Measurements from ENCODE around the gene PREX1.

PREX1 gene

GRCh38 chr20:48629069-48629959 lies 198.5 kb downstream of the PREX1 start:
- H3K36me3 Mint-ChIP-seq (ENCODE audit: low read depth) = peaks cover 7% of the 10 kb centered on the region
- H3K4me3 Mint-ChIP-seq = no peak overlapping the region
- no peak overlapping the region for H3K27ac Mint-ChIP-seq
- no peak for TF ChIP-seq CTCF (IDR thresholded peaks at IDR 0.05; ENCODE audit: unreplicated experiment in 3 of 3)
- no peaks in the 10 kb centered on the region for H3K9me3 Mint-ChIP-seq
- peaks cover 22% of the 10 kb centered on the region for H3K4me1 Mint-ChIP-seq
- H3K27me3 Mint-ChIP-seq (ENCODE audit: low read depth) = no peaks in the 10 kb centered on the region

GRCh38 chr20:48627737-48628128 lies 200.1 kb downstream of the PREX1 start:
- H3K27ac Mint-ChIP-seq = no peak overlapping the region
- no peaks in the 10 kb centered on the region for H3K27me3 Mint-ChIP-seq (ENCODE audit: low read depth)
- H3K4me3 Mint-ChIP-seq = no peak overlapping the region
- TF ChIP-seq CTCF (IDR thresholded peaks at IDR 0.05; ENCODE audit: unreplicated experiment in 3 of 3) = no peak
- peaks cover 7% of the 10 kb centered on the region for H3K36me3 Mint-ChIP-seq (ENCODE audit: low read depth)
- no peaks in the 10 kb centered on the region for H3K9me3 Mint-ChIP-seq
- peaks cover 20% of the 10 kb centered on the region for H3K4me1 Mint-ChIP-seq

GRCh38 chr20:48626938-48627736 lies 200.7 kb downstream of the PREX1 start:
- no peak for TF ChIP-seq CTCF (IDR thresholded peaks at IDR 0.05; ENCODE audit: unreplicated experiment in 3 of 3)
- no peaks in the 10 kb centered on the region for H3K9me3 Mint-ChIP-seq
- peak overlapping the region in 1 of 3 experiments; percentile 21 for H3K27ac Mint-ChIP-seq
- peaks cover 25% of the 10 kb centered on the region for H3K4me1 Mint-ChIP-seq
- no peak overlapping the region for H3K4me3 Mint-ChIP-seq
- H3K27me3 Mint-ChIP-seq (ENCODE audit: low read depth) = peaks cover 3% of the 10 kb centered on the region
- H3K36me3 Mint-ChIP-seq (ENCODE audit: low read depth) = peaks cover 7% of the 10 kb centered on the region

DNA sequence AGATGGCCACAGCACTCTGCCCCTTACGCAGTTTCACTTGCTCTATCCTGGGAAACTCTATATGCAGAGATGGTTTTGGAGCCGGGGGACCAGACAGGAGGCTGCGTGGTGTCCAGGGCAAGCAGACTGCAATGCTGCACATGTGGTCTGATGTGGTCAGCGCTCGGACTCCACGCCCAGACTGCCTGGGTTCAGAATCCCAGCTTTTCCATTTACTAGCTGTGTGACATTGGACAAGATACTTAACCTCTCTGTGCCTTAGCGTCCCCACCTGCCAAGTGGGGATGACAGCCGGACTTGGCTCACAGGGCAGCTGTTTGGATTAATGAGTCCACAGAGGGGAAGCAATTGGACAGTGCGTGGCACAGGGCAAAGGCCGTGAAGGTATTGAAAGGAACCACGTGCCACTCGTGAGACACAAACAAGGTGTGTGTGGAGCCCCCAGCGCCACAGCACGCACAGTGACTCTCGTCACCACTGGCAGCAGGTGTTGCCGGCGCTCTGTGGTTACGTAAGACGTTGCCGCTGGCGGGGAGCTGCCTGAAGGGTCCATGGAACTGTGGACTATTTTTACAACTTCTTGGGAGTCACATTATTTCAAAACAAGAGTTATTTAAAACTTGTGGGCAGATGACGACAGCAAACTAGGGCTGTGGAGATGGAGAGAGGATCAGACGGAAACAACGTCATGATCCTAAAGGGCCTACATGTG lies 201.4 kb downstream of the PREX1 start:
- H3K27ac Mint-ChIP-seq = peak overlapping the region in 1 of 3 experiments; percentile 21
- H3K27me3 Mint-ChIP-seq (ENCODE audit: low read depth) = peaks cover 3% of the 10 kb centered on the region
- H3K4me3 Mint-ChIP-seq = no peak overlapping the region
- H3K9me3 Mint-ChIP-seq = no peaks in the 10 kb centered on the region
- no peak for TF ChIP-seq CTCF (IDR thresholded peaks at IDR 0.05; ENCODE audit: unreplicated experiment in 3 of 3)
- peaks cover 7% of the 10 kb centered on the region for H3K36me3 Mint-ChIP-seq (ENCODE audit: low read depth)
- H3K4me1 Mint-ChIP-seq = peaks cover 26% of the 10 kb centered on the region

DNA sequence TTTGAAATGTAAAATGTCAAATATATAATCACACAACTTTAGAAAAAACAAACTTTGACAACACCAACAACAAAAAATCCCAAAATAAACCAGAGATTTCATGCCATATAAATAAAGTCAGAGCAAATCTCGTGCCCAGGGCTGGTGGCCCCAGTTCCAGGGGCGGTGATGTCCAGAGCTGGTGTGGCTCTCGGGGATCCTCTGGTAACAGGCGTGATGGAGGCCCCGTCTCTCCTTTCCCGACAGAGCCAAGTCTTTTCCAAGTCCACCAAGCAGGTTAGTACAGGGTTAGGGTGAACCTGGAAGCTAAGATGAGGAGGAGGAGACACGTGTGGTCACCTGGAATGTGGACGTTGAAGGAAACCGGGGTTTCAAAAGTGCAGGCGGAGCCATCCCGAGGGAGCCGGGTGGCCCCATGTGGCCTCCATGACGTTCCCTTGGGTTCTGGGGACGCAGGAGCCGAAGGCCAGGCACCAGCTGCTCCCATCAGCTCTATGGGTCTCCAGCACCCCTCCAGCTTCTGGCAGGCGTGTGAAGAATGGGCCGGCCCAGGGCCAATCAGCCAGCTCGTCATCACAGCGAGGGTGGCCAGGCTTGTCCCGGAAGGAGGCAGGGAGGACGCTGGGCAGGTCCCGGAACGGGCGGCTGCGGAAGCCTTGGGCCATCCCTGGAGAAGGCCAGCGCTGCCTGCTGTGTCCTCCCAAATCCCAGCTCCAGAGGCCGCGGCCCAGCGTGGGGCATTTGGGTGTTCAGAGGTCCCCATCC lies 202.5 kb downstream of the PREX1 start:
- H3K27ac Mint-ChIP-seq = no peak overlapping the region
- H3K4me1 Mint-ChIP-seq = peaks cover 28% of the 10 kb centered on the region
- no peak for TF ChIP-seq CTCF (IDR thresholded peaks at IDR 0.05; ENCODE audit: unreplicated experiment in 3 of 3)
- peaks cover 3% of the 10 kb centered on the region for H3K27me3 Mint-ChIP-seq (ENCODE audit: low read depth)
- no peak overlapping the region for H3K4me3 Mint-ChIP-seq
- H3K9me3 Mint-ChIP-seq = no peaks in the 10 kb centered on the region
- peaks cover 4% of the 10 kb centered on the region for H3K36me3 Mint-ChIP-seq (ENCODE audit: low read depth)
